ENCODE data around the gene ATP8B4.

The ATP8B4 gene

DNA sequence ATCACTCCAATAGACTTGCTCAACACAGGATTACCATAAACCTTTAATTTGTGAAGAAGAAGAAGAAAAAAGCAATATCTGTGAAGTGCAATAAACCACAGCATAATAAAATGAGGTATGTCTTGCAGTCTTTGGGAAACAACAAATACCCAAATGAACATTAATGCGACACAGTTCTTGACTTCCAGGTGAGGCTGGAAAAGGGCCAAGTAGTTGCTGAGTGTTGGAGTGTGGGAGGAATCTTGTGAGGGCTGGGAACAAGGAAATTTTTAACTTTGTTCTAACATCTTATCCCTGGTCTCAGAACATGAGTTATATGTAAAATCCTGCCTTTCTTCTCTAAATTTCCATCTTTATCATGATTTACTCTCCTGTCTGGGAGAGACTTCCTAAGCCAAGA is 291.7 kb downstream of the ATP8B4 start:
- no peaks in the 10 kb centered on the region for H3K27me3 ChIP-seq (ENCODE audit: control insufficient read depth, insufficient read depth, low read length, poor library complexity, severe bottlenecking)
- WGBS, 2 experiments: 100% methylated on average over 1 of the region's 1 CpG
- H3K4me1 ChIP-seq (ENCODE audit: control insufficient read depth, insufficient read depth, low read length): no peaks in the 10 kb centered on the region

DNA sequence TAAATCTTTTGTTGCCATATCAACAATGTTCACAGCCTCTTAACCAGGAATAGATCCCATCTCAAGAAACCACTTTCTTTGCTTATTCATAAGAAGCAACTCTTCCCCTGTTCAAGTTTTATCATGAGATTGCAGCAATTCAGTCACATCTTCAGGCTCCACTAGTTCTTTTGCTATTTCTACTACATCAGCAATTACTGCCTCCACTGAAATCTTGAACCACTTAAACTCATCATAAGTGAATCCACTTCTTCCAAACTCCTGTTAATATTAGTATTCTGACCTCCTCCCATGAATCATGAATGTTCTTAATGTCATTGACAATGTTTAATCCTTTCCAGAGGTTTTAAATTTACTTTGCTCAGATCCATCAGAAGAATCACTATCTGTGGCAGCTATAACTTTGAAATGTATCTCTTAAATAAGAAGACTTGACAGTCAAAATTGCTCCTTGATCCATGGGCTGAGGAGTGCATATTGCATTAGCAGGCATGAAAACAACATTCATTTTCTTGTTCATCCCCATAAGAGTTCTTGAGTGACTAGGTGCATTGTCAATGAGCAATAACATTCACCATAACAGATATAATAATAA is 292.3 kb downstream of the ATP8B4 start:
- no peak overlapping the region for H3K27ac ChIP-seq (ENCODE audit: insufficient read depth, low read depth, low read length, poor library complexity, severe bottlenecking)
- H3K27me3 ChIP-seq (ENCODE audit: control insufficient read depth, insufficient read depth, low read length, poor library complexity, severe bottlenecking): no peaks in the 10 kb centered on the region
- H3K4me1 ChIP-seq (ENCODE audit: control insufficient read depth, insufficient read depth, low read length): no peaks in the 10 kb centered on the region
- H3K9me3 ChIP-seq (ENCODE audit: control insufficient read depth, low read length): no peaks in the 10 kb centered on the region
- no peak overlapping the region for H3K4me3 ChIP-seq (ENCODE audit: insufficient read depth, low read depth, low read length)
- H3K36me3 ChIP-seq (ENCODE audit: control insufficient read depth, insufficient read depth, low read length): no peaks in the 10 kb centered on the region

More for the DNA sequence above, 291.7 kb downstream of the ATP8B4 start:
- Histone ChIP-seq H3K9me3 (ENCODE audit: control insufficient read depth, low read length) (no peaks in the 10 kb centered on the region), H3K36me3 (ENCODE audit: control insufficient read depth, insufficient read depth, low read length) (no peaks in the 10 kb centered on the region), H3K27ac (ENCODE audit: insufficient read depth, low read depth, low read length, poor library complexity, severe bottlenecking) (no peak overlapping the region), H3K4me3 (ENCODE audit: insufficient read depth, low read depth, low read length) (no peak overlapping the region)

DNA sequence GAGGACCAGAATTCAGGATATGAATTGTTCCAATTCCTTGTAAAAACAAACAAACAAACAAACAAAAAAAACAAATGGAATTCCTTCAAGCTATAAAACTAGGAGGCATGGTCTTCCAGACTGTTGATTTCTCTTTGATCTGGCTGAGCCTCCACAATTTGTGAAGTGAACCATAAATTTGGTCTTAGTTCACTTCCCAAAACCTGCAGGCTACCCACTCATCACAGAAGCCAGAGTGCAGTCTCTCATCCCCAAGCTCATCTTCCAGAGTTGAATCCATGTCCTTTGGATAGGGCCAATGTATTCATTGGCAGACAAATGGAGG is 294.3 kb downstream of the ATP8B4 start:
- no peaks in the 10 kb centered on the region for H3K36me3 ChIP-seq (ENCODE audit: control insufficient read depth, insufficient read depth, low read length)
- H3K27ac ChIP-seq (ENCODE audit: insufficient read depth, low read depth, low read length, poor library complexity, severe bottlenecking): no peak overlapping the region
- no peaks in the 10 kb centered on the region for H3K27me3 ChIP-seq (ENCODE audit: control insufficient read depth, insufficient read depth, low read length, poor library complexity, severe bottlenecking)
- H3K9me3 ChIP-seq (ENCODE audit: control insufficient read depth, low read length): no peaks in the 10 kb centered on the region
- H3K4me3 ChIP-seq (ENCODE audit: insufficient read depth, low read depth, low read length): no peak overlapping the region
- H3K4me1 ChIP-seq (ENCODE audit: control insufficient read depth, insufficient read depth, low read length): no peaks in the 10 kb centered on the region

GRCh38 chr15:49823987-49824774 is 294.9 kb downstream of the ATP8B4 start:
- no peaks in the 10 kb centered on the region for H3K36me3 ChIP-seq (ENCODE audit: control insufficient read depth, insufficient read depth, low read length)
- no peak overlapping the region for H3K27ac ChIP-seq (ENCODE audit: insufficient read depth, low read depth, low read length, poor library complexity, severe bottlenecking)
- no peak overlapping the region for H3K4me3 ChIP-seq (ENCODE audit: insufficient read depth, low read depth, low read length)
- H3K9me3 ChIP-seq (ENCODE audit: control insufficient read depth, low read length): no peaks in the 10 kb centered on the region
- no peaks in the 10 kb centered on the region for H3K4me1 ChIP-seq (ENCODE audit: control insufficient read depth, insufficient read depth, low read length)
- no peaks in the 10 kb centered on the region for H3K27me3 ChIP-seq (ENCODE audit: control insufficient read depth, insufficient read depth, low read length, poor library complexity, severe bottlenecking)
- WGBS, 2 experiments: 86 to 95% methylated on average over 5 of the region's 5 CpGs

DNA sequence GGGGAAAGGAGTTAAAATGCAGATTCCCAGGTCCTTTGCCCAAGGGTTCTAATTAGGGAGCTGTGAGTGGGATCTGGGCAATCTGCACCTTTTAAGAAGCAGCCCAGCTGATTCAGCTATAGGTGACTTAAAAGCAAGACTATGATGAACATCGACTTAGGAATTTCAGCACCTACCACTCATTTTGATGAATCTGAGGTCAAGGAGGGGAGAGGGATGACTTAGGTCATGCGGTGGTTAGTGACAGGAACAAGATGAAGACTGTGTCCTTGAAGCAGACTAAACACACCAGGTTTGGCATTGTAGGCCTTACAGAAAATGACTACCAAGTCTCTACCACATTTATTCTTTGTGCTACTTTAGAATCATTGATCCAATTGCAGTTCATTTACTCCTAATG is 301.9 kb downstream of the ATP8B4 start:
- 96 to 98% methylated on average over 2 of the region's 2 CpGs for WGBS, 2 experiments

GRCh38 chr15:49815950-49816349 is 303.1 kb downstream of the ATP8B4 start:
- Histone ChIP-seq H3K4me1 (ENCODE audit: control insufficient read depth, insufficient read depth, low read length) (no peaks in the 10 kb centered on the region), H3K4me3 (ENCODE audit: insufficient read depth, low read depth, low read length) (no peak overlapping the region), H3K36me3 (ENCODE audit: control insufficient read depth, insufficient read depth, low read length) (no peaks in the 10 kb centered on the region), H3K27ac (ENCODE audit: insufficient read depth, low read depth, low read length, poor library complexity, severe bottlenecking) (no peak overlapping the region), H3K9me3 (ENCODE audit: control insufficient read depth, low read length) (no peaks in the 10 kb centered on the region), H3K27me3 (ENCODE audit: control insufficient read depth, insufficient read depth, low read length, poor library complexity, severe bottlenecking) (no peaks in the 10 kb centered on the region)
- 80 to 91% methylated on average over 3 of the region's 3 CpGs for WGBS, 2 experiments

More for the DNA sequence above, 301.9 kb downstream of the ATP8B4 start:
- Histone ChIP-seq H3K36me3 (ENCODE audit: control insufficient read depth, insufficient read depth, low read length) (no peaks in the 10 kb centered on the region), H3K27ac (ENCODE audit: insufficient read depth, low read depth, low read length, poor library complexity, severe bottlenecking) (no peak overlapping the region), H3K4me3 (ENCODE audit: insufficient read depth, low read depth, low read length) (no peak overlapping the region), H3K9me3 (ENCODE audit: control insufficient read depth, low read length) (no peaks in the 10 kb centered on the region), H3K27me3 (ENCODE audit: control insufficient read depth, insufficient read depth, low read length, poor library complexity, severe bottlenecking) (no peaks in the 10 kb centered on the region), H3K4me1 (ENCODE audit: control insufficient read depth, insufficient read depth, low read length) (no peaks in the 10 kb centered on the region)

DNA sequence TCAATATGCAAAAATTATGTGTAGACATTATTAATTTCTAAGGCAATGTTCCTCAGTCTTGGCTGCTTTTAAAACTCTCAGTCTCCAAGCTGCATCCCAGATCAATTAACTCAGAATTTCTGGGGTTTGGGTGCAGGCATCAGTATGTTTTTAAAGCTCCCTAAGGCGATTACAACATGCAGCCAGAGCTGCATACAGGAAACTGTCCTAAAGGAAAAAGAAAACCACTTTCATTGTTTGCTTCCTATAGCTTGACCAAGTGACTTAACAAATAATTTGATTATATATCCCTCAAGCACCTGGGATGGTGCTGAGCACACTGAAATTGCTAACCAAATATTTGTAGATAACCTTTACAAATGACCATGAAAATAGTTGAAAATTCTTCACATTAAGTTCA is 303.5 kb downstream of the ATP8B4 start:
- no peaks in the 10 kb centered on the region for H3K27me3 ChIP-seq (ENCODE audit: control insufficient read depth, insufficient read depth, low read length, poor library complexity, severe bottlenecking)

DNA sequence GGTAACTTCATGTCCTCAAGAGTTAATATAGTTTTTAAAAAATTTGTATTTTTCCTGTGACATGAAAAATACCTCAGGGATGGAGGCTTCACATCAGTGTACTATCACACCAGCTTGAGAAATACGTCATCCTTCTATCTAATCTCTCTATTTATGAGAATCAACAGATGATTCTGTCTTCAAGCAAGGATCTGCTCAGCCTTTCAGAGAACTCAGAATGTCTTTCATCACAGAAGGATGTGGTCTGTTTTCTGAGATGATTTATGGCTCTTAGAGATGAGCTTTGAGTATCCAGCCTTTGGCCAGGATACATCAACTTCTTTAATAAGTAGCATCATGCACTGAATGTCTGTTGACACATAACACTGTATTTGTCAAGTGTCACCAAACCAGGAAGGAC is 304.3 kb downstream of the ATP8B4 start:
- Histone ChIP-seq H3K9me3 (ENCODE audit: control insufficient read depth, low read length) (no peaks in the 10 kb centered on the region), H3K4me1 (ENCODE audit: control insufficient read depth, insufficient read depth, low read length) (no peaks in the 10 kb centered on the region), H3K27ac (ENCODE audit: insufficient read depth, low read depth, low read length, poor library complexity, severe bottlenecking) (no peak overlapping the region), H3K27me3 (ENCODE audit: control insufficient read depth, insufficient read depth, low read length, poor library complexity, severe bottlenecking) (no peaks in the 10 kb centered on the region), H3K36me3 (ENCODE audit: control insufficient read depth, insufficient read depth, low read length) (no peaks in the 10 kb centered on the region), H3K4me3 (ENCODE audit: insufficient read depth, low read depth, low read length) (no peak overlapping the region)
- 86 to 96% methylated on average over 1 of the region's 1 CpG for WGBS, 2 experiments

More for the DNA sequence above, 303.5 kb downstream of the ATP8B4 start:
- Histone ChIP-seq H3K4me1 (ENCODE audit: control insufficient read depth, insufficient read depth, low read length) (no peaks in the 10 kb centered on the region), H3K27ac (ENCODE audit: insufficient read depth, low read depth, low read length, poor library complexity, severe bottlenecking) (no peak overlapping the region), H3K4me3 (ENCODE audit: insufficient read depth, low read depth, low read length) (no peak overlapping the region), H3K9me3 (ENCODE audit: control insufficient read depth, low read length) (no peaks in the 10 kb centered on the region), H3K36me3 (ENCODE audit: control insufficient read depth, insufficient read depth, low read length) (no peaks in the 10 kb centered on the region)
- 86 to 100% methylated on average over 1 of the region's 1 CpG for WGBS, 2 experiments

GRCh38 chr15:49813625-49814024 is 305.4 kb downstream of the ATP8B4 start:
- no peak overlapping the region for H3K27ac ChIP-seq (ENCODE audit: insufficient read depth, low read depth, low read length, poor library complexity, severe bottlenecking)
- H3K9me3 ChIP-seq (ENCODE audit: control insufficient read depth, low read length): no peaks in the 10 kb centered on the region
- no peaks in the 10 kb centered on the region for H3K4me1 ChIP-seq (ENCODE audit: control insufficient read depth, insufficient read depth, low read length)
- no peak overlapping the region for H3K4me3 ChIP-seq (ENCODE audit: insufficient read depth, low read depth, low read length)
- H3K36me3 ChIP-seq (ENCODE audit: control insufficient read depth, insufficient read depth, low read length): no peaks in the 10 kb centered on the region
- H3K27me3 ChIP-seq (ENCODE audit: control insufficient read depth, insufficient read depth, low read length, poor library complexity, severe bottlenecking): no peaks in the 10 kb centered on the region

DNA sequence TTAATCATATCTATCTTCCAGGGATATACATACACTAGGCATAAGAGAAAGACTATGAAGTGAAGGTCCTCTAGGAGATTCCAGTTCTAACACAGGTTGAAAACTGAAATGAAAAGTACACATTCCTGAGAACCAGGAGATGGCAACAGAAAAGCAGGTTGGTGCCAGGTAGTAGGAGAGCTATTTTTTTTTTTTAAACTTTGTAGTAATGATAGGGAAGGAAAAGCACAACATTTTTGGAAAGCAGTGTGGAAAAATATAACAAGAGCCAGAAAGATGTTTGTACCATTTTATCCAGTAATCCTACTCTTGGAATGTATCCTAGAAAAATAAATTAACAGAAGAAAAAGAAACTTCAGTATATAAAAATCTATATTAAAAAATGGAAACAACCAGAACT is 308.3 kb downstream of the ATP8B4 start:
- H3K27ac ChIP-seq (ENCODE audit: insufficient read depth, low read depth, low read length, poor library complexity, severe bottlenecking): no peak overlapping the region
- no peaks in the 10 kb centered on the region for H3K27me3 ChIP-seq (ENCODE audit: control insufficient read depth, insufficient read depth, low read length, poor library complexity, severe bottlenecking)
- H3K9me3 ChIP-seq (ENCODE audit: control insufficient read depth, low read length): no peaks in the 10 kb centered on the region
- no peaks in the 10 kb centered on the region for H3K4me1 ChIP-seq (ENCODE audit: control insufficient read depth, insufficient read depth, low read length)
- H3K36me3 ChIP-seq (ENCODE audit: control insufficient read depth, insufficient read depth, low read length): no peaks in the 10 kb centered on the region
- no peak overlapping the region for H3K4me3 ChIP-seq (ENCODE audit: insufficient read depth, low read depth, low read length)
